HepG2 (cell line): ENCODE results near the gene TBL2. TPM values are rescaled to one million over a fixed set of nuclear protein-coding genes. Genes with fewer than 3 reads are reported as not detected.

Experiments
- BORCS8-MEF2B ChIP-seq: sonication (generic); formaldehyde crosslinking; IDR thresholded peaks from 2 replicates; pipeline ENCODE4 v1.8.0; 2022; ENCODE audit warnings: mild to moderate bottlenecking, missing genetic modification reagents
- DNMT1 ChIP-seq: sonication (generic); formaldehyde crosslinking; IDR thresholded peaks from 2 replicates; pipeline ENCODE4 v1.5.1; 2020; ENCODE audit warnings: mild to moderate bottlenecking, missing genetic modification reagents
- FOSL1 ChIP-seq: sonication (generic); formaldehyde crosslinking; IDR thresholded peaks from 2 replicates; pipeline ENCODE4 v1.9.0; 2021; ENCODE audit warnings: missing genetic modification reagents, borderline replicate concordance
- GPBP1L1 ChIP-seq: sonication (generic); formaldehyde crosslinking; IDR thresholded peaks from 2 replicates; pipeline ENCODE4 v1.5.0; 2020; ENCODE audit warnings: mild to moderate bottlenecking, missing genetic modification reagents
- GTF2F1 ChIP-seq: fragments of 150-350 bp; IDR thresholded peaks from 2 replicates; pipeline ENCODE4 v1.6.1; 2014; ENCODE audit warnings: low read length
- HHEX ChIP-seq: IDR thresholded peaks from 2 replicates; pipeline ENCODE4 v1.6.1; 2016; ENCODE audit warnings: control low read depth
- MLLT10 ChIP-seq: sonication (generic); formaldehyde crosslinking; IDR thresholded peaks from 2 replicates; pipeline ENCODE4 v1.4.0; 2020; ENCODE audit warnings: missing genetic modification reagents
- NPAS2 ChIP-seq: sonication (generic); formaldehyde crosslinking; IDR thresholded peaks from 2 replicates; pipeline ENCODE4 v1.8.0; 2022; ENCODE audit warnings: mild to moderate bottlenecking, missing genetic modification reagents, borderline replicate concordance
- PRDM10 ChIP-seq: sonication (generic); formaldehyde crosslinking; IDR thresholded peaks from 2 replicates; pipeline ENCODE4 v1.4.0; 2020; ENCODE audit warnings: low read depth, missing genetic modification reagents
- THAP8 ChIP-seq: sonication (generic); formaldehyde crosslinking; IDR thresholded peaks from 2 replicates; pipeline ENCODE4 v1.5.1; 2020; ENCODE audit warnings: missing genetic modification reagents, mild to moderate bottlenecking, borderline replicate concordance
- YY1 ChIP-seq: IDR thresholded peaks from 2 replicates; pipeline ENCODE4 v1.6.1; 2011; ENCODE audit warnings: low read length, low read depth, moderate library complexity, mild to moderate bottlenecking; ENCODE audit not compliant: insufficient read depth, insufficient replicate concordance
- ZBTB38 ChIP-seq: sonication (generic); formaldehyde crosslinking; IDR thresholded peaks from 2 replicates; pipeline ENCODE4 v1.5.1; 2020; ENCODE audit warnings: mild to moderate bottlenecking, missing genetic modification reagents
- ZC3H4 ChIP-seq: sonication (generic); formaldehyde crosslinking; IDR thresholded peaks from 2 replicates; pipeline ENCODE4 v1.4.0; 2020; ENCODE audit warnings: missing genetic modification reagents, borderline replicate concordance
- ZHX2 ChIP-seq, 2 experiments: sonication (generic) in 1 of 2; formaldehyde crosslinking in 1 of 2; IDR thresholded peaks; 2 replicates each; pipeline versions ENCODE4 v1.6.1 to v1.9.0; 2014 to 2022; ENCODE audit warnings: antibody characterized with exemption in 1 of 2, borderline replicate concordance in 1 of 2, inconsistent platforms in 1 of 2, low read depth in 1 of 2, missing genetic modification reagents in 1 of 2
- ZNF331 ChIP-seq: sonication (generic); formaldehyde crosslinking; IDR thresholded peaks from 2 replicates; pipeline ENCODE4 v1.4.0; 2020; ENCODE audit warnings: missing genetic modification reagents
- ZNF564 ChIP-seq: sonication (generic); formaldehyde crosslinking; IDR thresholded peaks from 2 replicates; pipeline ENCODE4 v1.8.1; 2023; ENCODE audit warnings: mild to moderate bottlenecking, missing genetic modification reagents
- polyA plus RNA-seq, 8 experiments: library from polyadenylated mRNA; depleted of rRNA in 3 of 8; stranded (reverse) in 7 of 8; unstranded in 1 of 8; fragments of >200 nt; fragmentation: Illumina TruSeq in 4 of 8; extraction: Trizol in 4 of 8; gene quantifications; 2 replicates each; pipeline versions ENCODE4 v1.2.1 to v1.2.3, GENCODE V29; 2011 to 2016; ENCODE audit warnings: low read depth in 4 of 8, missing spikeins in 1 of 8, mixed read lengths in 1 of 8; ENCODE audit not compliant: insufficient read depth in 1 of 8
- total RNA-seq, 5 experiments: library from RNA; depleted of rRNA; stranded (reverse); fragments of >200 nt; fragmentation: Illumina TruSeq; extraction: Trizol; gene quantifications; 2 replicates each; pipeline ENCODE4 v1.2.3, GENCODE V29; 2016; ENCODE audit warnings: low read depth in 1 of 5

The TBL2 gene
- total and polyA plus RNA-seq, 2 of the 13 experiments (the other 11 are each of a cell fraction or from before 2014, with no cell fraction given): 43.4 to 47.2 TPM

GRCh38 chr7:73578342-73579128 lies at the start of gene TBL2 (continued):
- TF ChIP-seq BORCS8-MEF2B (peak; percentile 89; the same call in 1 of the 2 replicates), HHEX (CRISPR knock-in tag) (no peak), MLLT10 (CRISPR knock-in tag) (no peak), GTF2F1 (no peak), ZNF564 (CRISPR knock-in tag) (no peak), DNMT1 (CRISPR knock-in tag) (peak; percentile 73; the same call in 1 of the 2 replicates), PRDM10 (CRISPR knock-in tag) (no peak), YY1 (peak; percentile 83), ZC3H4 (CRISPR knock-in tag) (no peak), NPAS2 (CRISPR knock-in tag) (no peak), ZHX2 (IDR thresholded peaks at IDR 0.05; ENCODE audit: low read depth) (no peak), ZHX2 (CRISPR knock-in tag; IDR thresholded peaks at IDR 0.05; ENCODE audit: borderline replicate concordance) (no peak), FOSL1 (CRISPR knock-in tag) (no peak), ZBTB38 (CRISPR knock-in tag) (peak; percentile 64; the same call in 1 of the 2 replicates), ZNF331 (0 out of 2 replicates have a peak, but pooled peaks have one; percentile 8), GPBP1L1 (CRISPR knock-in tag) (no peak), THAP8 (no peak)
